ENCODE measurements around the gene KCNA1.

The KCNA1 gene

GRCh38 chr12:4911316-4911994 is 1.8 kb downstream of the KCNA1 start:
- no peak for TF ChIP-seq EZH2phosphoT487 (IDR thresholded peaks at IDR 0.05; ENCODE audit: borderline replicate concordance)
- H3F3A ChIP-seq (ENCODE audit: low read depth), result no peaks in the 10 kb centered on the region
- no peaks in the 10 kb centered on the region for H4K20me1 ChIP-seq (ENCODE audit: insufficient read depth, low read length, poor library complexity, severe bottlenecking)
- no peak overlapping the region for H3K4me2 ChIP-seq (ENCODE audit: low read depth, low read length, poor library complexity, severe bottlenecking)
- no peaks in the 10 kb centered on the region for H3K4me1 ChIP-seq (ENCODE audit: insufficient read depth, low read length, poor library complexity, severe bottlenecking)
- H3K9me2 ChIP-seq (replicated peaks; ENCODE audit: low read depth, low read length), result no peaks in the 10 kb centered on the region
- H3K27me3 ChIP-seq (ENCODE audit: insufficient read depth, low read length, poor library complexity, severe bottlenecking), result no peaks in the 10 kb centered on the region
- H3K9ac ChIP-seq (ENCODE audit: low read depth, low read length, poor library complexity, severe bottlenecking), result no peak overlapping the region
- H3K9me3 ChIP-seq (ENCODE audit: insufficient read depth, low read depth, low read length), result no peaks in the 10 kb centered on the region
- H2AFZ ChIP-seq (ENCODE audit: low read length), result no peak overlapping the region
- H3K4me3 ChIP-seq (ENCODE audit: low read length, poor library complexity, severe bottlenecking), result no peak overlapping the region
- H3K36me3 ChIP-seq (ENCODE audit: insufficient read depth, low read length), result no peaks in the 10 kb centered on the region
- H3K79me2 ChIP-seq (ENCODE audit: insufficient read depth, low read length), result no peaks in the 10 kb centered on the region

- Histone ChIP-seq H4K20me1 (ENCODE audit: insufficient read depth, low read length, poor library complexity, severe bottlenecking) (no peaks in the 10 kb centered on the region), H3F3A (ENCODE audit: low read depth) (no peaks in the 10 kb centered on the region), H3K36me3 (ENCODE audit: insufficient read depth, low read length) (no peaks in the 10 kb centered on the region), H3K9me3 (ENCODE audit: insufficient read depth, low read depth, low read length) (no peaks in the 10 kb centered on the region), H3K9ac (ENCODE audit: low read depth, low read length, poor library complexity, severe bottlenecking) (no peak overlapping the region), H3K4me1 (ENCODE audit: insufficient read depth, low read length, poor library complexity, severe bottlenecking) (peaks cover 13% of the 10 kb centered on the region), H3K79me2 (ENCODE audit: insufficient read depth, low read length) (no peaks in the 10 kb centered on the region), H3K27me3 (ENCODE audit: insufficient read depth, low read length, poor library complexity, severe bottlenecking) (no peaks in the 10 kb centered on the region), H3K4me3 (ENCODE audit: low read length, poor library complexity, severe bottlenecking) (no peak overlapping the region), H3K9me2 (replicated peaks; ENCODE audit: low read depth, low read length) (no peaks in the 10 kb centered on the region), H2AFZ (ENCODE audit: low read length) (no peak overlapping the region), H3K4me2 (ENCODE audit: low read depth, low read length, poor library complexity, severe bottlenecking) (no peak overlapping the region)
- no peak for TF ChIP-seq CTCF (conservative IDR thresholded peaks at IDR 0.05; ENCODE audit: low read length)
- TF ChIP-seq EZH2phosphoT487 (IDR thresholded peaks at IDR 0.05; ENCODE audit: borderline replicate concordance), result no peak
These were observed 5.0 kb downstream of the KCNA1 start for GRCh38 chr12:4914720-4915119.

- Histone ChIP-seq H3K9me2 (replicated peaks; ENCODE audit: low read depth, low read length) (no peaks in the 10 kb centered on the region), H3F3A (ENCODE audit: low read depth) (no peaks in the 10 kb centered on the region), H3K9me3 (ENCODE audit: insufficient read depth, low read depth, low read length) (no peaks in the 10 kb centered on the region), H3K4me2 (ENCODE audit: low read depth, low read length, poor library complexity, severe bottlenecking) (no peak overlapping the region), H3K4me3 (ENCODE audit: low read length, poor library complexity, severe bottlenecking) (no peak overlapping the region), H3K79me2 (ENCODE audit: insufficient read depth, low read length) (no peaks in the 10 kb centered on the region), H2AFZ (ENCODE audit: low read length) (no peak overlapping the region), H3K4me1 (ENCODE audit: insufficient read depth, low read length, poor library complexity, severe bottlenecking) (peaks cover 13% of the 10 kb centered on the region), H4K20me1 (ENCODE audit: insufficient read depth, low read length, poor library complexity, severe bottlenecking) (no peaks in the 10 kb centered on the region), H3K36me3 (ENCODE audit: insufficient read depth, low read length) (no peaks in the 10 kb centered on the region), H3K27me3 (ENCODE audit: insufficient read depth, low read length, poor library complexity, severe bottlenecking) (no peaks in the 10 kb centered on the region), H3K9ac (ENCODE audit: low read depth, low read length, poor library complexity, severe bottlenecking) (no peak overlapping the region)
- TF ChIP-seq EZH2phosphoT487 (IDR thresholded peaks at IDR 0.05; ENCODE audit: borderline replicate concordance) (no peak), CTCF (conservative IDR thresholded peaks at IDR 0.05; ENCODE audit: low read length) (no peak)
These were observed 6.0 kb downstream of the KCNA1 start for GRCh38 chr12:4915752-4916151.

All from Loucy (cell line).